ENCODE data around the gene SYT2.

Gene SYT2

DNA sequence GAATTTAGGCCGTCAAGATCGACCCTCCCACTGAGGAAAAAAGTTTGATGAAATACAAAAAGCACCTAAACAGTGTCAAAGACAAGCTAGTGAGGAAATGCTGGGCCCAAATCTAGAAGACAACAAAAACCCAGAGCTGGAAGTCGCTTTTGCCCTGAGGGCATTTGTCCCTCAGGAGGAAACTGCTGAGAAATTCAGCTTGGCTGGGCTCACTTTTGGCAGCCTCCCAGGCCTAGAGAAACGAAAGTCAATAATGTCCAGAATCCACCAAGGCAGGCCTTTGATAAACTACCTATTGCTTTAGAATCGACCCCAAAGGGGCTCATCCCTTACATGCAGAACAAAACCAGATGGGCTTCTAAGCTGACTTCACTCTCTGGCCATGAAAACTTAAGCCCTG lies 38.9 kb downstream of the SYT2 start:
- DNase-seq, result no peak

GRCh38 chr1:202665417-202665816 lies 44.8 kb downstream of the SYT2 start:
- DNase-seq, result no peak

DNA sequence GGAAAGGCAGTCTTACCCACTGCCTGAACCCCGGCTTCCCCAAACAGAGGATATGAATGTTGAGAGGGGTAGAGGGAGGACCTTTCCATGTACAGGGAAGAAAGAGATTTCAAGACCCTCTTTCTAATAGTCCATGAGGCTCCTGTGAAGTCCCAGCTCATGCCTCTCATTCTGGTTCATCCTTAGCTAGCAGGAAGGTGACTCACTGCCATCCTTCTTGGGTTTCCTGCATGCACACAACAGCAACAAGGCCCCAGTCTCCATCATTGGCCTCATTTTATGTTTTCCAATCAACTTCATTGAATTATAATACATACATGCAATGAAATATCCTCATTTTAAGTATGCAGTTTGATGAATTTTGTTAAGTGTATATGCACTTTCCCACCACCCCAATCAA lies 46.2 kb downstream of the SYT2 start:
- DNase-seq, result no peak

- no peak for DNase-seq
Measured at GRCh38 chr1:202663131-202663530, 47.1 kb downstream of the SYT2 start.

- no peak for DNase-seq
Measured at GRCh38 chr1:202662081-202662480, 48.2 kb downstream of the SYT2 start.

DNA sequence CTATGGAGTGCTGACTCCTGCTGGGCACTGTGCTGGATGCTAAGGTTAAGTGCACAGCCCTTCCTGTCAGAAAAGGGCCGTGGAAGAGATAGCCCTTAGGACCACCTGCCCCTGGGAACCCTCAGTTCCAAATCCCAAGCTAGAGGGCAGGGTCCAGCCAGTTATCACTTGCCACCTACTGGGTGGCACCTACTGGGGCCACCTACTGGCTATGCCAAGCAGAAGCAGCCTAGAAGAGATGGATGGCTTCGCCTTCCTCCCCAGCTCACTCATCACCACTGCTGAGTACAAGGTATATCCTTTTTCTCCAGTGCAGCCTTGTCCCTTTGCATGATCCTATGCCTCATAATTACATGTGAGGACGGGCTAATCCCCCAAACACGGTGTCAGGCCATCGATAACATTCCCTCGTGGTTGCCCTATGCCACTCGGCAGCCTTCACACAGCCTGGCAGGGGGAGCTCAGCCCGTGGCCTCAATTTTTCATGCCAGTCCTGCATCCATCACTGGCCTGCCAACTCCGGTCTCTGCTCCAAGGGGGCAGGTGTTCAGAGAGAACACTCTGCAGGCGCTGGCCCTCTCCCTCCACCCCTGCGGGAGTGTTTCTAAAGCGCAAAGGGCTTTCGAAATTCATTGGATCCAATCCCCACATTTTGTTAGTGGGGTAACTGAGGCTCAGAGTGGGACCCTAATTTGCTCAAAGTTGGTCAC lies 49.0 kb downstream of the SYT2 start:
- DNase-seq, result no peak

DNA sequence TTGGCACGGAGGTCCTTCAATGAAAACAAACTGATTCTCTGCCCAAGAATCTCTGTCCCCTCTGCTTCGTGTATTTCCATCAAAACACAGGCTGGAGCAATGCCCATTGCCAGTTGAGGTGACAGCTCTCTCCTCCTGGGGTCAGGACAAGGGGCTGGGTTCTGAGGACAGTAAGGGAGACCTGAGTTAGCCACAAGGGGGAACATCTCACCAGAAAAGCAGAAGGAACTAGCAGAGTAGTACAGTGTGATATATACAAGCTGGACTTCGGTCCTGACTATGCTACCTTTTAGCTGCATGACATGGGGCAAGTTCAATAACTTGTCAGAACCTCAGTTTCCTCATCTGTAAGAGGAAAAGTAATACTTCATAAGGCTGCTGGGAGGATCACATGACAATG lies 50.3 kb downstream of the SYT2 start:
- no peak for DNase-seq

DNA sequence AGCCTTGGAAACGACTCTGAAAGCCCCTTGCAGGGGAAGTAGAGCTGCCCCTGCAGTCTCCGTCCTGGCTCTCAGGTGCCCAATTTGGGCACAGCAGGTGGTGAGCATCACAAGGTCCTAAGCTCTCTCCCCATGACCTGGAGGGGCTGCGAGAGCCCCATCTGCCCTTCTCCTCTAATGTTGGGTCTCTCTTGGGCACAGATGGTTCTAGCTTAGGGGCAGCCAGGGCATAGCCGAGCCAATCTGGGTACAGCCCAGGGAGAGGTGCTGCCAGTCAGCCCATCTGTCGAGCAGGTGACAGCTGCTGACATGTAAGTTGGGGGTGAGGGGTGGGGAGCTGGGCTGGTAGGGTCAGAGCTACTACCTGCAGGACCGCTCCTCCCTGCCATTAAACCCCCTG lies 50.7 kb downstream of the SYT2 start:
- DNase-seq, result no peak

DNA sequence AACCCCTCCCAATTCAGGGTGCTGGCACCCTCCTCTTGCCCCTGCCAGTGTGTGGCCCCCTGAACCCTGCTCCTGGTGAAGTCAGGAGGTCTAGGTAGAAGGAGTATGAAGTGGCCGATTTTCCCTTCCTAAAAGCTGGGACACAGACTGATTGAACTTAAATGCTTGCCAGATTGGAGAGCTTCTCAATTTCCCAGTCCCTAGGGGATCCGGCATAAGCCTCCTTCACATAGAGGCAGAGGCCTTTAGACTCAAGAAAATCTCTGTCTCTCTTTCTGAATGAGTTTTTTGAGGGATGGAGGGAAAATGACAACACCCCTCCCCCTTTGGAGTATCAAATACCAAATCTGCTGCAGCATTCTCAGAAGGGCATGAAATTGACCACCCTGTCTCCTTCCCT lies 51.5 kb downstream of the SYT2 start:
- no peak for DNase-seq

DNA sequence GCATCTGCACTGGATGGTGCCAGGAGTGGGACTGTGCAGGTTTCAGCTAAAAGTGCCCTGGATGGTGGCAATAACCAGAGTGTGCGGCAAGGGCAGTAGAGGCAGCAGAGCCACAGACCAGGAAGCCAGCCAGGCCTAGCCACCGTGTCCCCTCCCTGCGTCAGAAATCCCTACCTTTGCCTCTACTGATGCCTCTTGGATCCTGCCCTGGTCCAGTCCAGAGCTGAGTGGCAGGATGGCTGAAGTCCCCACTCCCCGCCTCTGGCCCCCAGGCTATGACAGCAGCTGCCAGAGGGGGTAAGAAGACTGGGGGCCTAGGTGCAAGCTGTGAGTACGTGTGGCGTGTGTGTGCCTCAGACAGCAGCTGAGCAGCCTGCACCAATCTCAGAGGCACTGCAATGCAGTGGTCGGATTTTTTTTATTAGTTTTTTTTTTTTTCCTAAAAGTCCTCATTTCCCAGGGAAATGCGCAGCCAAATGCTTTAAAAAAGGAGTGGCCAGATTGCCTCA lies 51.9 kb downstream of the SYT2 start:
- no peak for DNase-seq

DNA sequence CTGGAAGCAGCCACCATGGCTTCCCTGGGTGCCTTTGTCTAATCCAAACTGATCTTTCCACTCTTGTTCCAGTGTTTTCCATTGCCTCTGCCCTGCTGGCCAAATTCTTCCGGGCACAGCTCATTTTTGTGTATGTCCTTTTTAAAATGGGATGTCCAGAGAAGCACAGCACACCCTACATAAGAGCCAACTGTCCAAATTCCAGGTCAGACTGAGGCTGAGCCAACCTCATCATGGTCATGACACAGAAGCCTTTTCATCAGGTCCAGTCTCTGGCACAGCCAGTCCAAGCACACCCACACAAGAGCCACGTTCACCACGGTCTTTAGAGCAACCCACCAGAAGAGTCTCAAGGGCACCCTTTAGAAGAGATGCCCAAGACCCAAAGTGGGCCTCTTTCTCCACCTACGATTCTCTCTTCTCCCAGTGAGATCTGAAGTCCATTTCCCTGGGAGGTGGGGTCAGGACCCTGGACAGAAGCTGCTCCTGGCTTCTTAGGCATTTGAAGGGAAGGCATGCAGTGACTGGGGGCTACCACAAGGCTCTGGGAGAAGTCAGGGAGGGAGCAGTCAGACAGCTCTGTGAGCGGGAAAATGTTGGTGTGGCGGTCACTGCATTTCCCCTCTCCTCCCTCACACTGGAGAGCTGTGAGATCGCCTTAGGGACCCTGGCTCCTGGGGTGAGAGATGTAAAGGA lies 53.2 kb downstream of the SYT2 start:
- DNase-seq, result no peak

DNA sequence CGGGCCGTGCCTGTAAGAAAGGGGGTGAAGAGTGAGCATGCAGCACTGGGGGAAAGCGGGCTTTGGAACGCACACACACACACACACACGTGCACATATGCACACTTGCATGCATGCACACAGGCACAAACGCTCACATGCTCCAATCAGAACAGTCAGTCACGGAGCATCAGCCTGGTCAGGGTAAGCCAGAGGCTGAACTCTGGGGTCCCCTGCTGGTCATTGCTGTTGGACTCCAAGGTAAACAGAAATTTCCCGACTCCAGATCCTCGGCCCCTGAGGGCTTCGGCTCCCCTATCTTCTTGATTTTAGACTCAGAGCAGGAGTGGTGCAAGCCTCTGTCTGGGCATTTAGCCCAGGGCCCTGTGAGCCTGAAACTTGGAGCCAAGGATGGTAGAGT lies 54.2 kb downstream of the SYT2 start:
- DNase-seq, result no peak

GRCh38 chr1:202654079-202654478 lies 56.2 kb downstream of the SYT2 start:
- no peak for DNase-seq

GRCh38 chr1:202649553-202650392 lies 60.5 kb downstream of the SYT2 start:
- peak; percentile 88 for DNase-seq

- DNase-seq, result no peak
Measured at GRCh38 chr1:202648605-202649226, 61.5 kb downstream of the SYT2 start.

- DNase-seq, result no peak
Measured at GRCh38 chr1:202645097-202645476, 65.2 kb downstream of the SYT2 start.

DNA sequence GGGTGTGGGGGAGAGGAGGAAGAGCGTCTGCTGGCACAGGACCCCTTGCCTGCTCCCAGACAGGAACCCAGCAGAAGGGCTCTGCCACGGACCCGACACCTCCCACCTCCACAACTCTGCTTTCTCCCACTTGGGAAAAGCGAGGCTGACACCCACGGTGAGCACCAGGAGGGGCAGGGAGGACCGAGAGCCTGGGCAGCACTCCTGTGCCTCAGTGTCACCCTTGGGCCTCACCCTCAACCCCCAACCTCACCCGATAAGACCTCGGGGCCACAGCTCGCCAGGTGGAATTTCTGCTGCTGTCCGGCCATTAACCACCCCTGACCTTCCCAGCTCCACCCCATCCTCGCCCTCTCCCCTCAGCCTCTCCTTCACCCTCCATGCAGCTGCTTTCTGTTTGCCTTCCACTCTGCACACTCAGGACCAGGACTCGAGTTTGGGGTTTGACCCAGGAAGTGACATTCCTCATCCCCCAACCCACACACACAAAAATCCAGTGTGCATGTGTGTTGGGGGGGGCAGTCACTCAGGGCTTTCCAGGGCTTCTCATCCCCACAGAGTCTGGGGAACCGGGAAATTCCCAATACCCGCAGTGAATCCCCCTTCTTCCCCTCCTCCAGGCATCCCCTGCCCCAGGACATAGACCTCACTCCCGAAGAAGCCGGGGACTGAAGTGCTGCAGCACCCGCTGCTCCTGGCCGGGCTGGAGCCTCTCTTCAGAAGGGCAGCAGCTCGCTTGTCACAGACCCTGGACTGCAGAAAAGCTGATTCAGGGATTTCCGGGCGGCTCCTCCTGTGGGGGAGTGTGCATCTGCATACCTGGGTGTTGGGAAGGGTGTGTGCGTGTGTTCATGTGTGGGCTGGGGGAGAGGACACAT lies 65.8 kb downstream of the SYT2 start:
- DNase-seq, result no peak

- DNase-seq, result no peak
Measured at GRCh38 chr1:202643397-202644218, 66.6 kb downstream of the SYT2 start.

DNA sequence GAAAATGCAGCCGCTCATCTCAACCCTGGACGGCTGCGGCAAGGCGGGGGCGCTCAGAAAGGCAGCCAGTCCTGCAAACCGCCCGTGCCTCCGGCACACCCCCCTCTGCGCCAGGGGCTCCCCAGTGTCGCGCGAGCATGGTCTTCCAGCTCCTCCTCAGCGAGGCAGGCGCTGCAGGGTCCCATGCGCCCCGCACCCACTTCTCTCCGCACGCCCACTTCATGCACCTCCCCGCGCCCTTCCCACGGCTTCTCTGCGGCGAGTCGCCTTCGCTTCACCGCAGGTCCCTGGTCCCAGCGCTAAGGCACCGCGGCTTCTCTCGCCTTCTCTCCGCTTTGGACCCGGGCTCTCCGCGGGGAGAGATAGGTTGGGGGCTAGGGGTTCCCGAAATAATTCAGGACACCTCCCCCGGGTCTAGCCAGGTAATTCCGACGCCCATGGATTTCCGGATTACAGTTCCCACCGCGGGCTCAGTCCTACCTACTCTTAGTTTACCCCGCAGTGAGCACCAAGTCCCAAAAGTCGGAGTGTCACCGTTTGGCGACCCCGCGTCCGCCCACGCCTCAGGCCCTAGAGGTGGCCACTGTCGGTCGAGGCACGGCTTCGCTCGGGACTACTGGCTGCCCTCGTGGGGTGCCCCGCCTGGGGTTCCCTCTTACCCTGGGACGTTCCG lies 67.5 kb downstream of the SYT2 start:
- DNase-seq, result no peak

GRCh38 chr1:202642212-202642611 lies 68.0 kb downstream of the SYT2 start:
- no peak for DNase-seq

GRCh38 chr1:202639500-202639899 lies 70.8 kb downstream of the SYT2 start:
- no peak for DNase-seq
